GM12801 (cell line): ENCODE data around the gene TOR3A.

Experiments used
- CTCF ChIP-seq: IDR thresholded peaks from one replicate; pipeline ENCODE4 v1.5.1; 2011; ENCODE audit warnings: control low read depth; ENCODE audit not compliant: insufficient read length; ENCODE audit errors: extremely low read depth

The TOR3A gene

DNA sequence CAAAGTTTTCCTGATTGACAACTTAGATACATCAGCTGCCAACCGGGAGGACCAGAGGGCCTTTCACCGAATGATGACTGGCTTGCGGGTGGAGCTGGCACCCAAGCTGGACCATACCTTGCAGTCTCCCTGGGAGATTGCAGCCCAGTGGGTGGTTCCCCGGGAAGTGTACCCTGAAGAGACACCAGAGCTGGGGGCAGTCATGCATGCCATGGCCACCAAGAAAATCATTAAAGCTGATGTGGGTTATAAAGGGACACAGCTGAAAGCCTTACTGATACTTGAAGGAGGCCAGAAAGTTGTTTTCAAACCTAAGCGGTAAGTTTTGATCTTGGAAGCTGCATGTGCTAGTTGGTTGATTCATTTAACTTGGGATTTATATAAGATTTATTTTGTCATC lies 38.0 kb upstream of the TOR3A start:
- TF ChIP-seq CTCF, result no peak

GRCh38 chr1:179046808-179047635 lies 34.8 kb upstream of the TOR3A start:
- no peak for TF ChIP-seq CTCF

GRCh38 chr1:179047636-179047997 lies 34.3 kb upstream of the TOR3A start:
- TF ChIP-seq CTCF, result no peak

DNA sequence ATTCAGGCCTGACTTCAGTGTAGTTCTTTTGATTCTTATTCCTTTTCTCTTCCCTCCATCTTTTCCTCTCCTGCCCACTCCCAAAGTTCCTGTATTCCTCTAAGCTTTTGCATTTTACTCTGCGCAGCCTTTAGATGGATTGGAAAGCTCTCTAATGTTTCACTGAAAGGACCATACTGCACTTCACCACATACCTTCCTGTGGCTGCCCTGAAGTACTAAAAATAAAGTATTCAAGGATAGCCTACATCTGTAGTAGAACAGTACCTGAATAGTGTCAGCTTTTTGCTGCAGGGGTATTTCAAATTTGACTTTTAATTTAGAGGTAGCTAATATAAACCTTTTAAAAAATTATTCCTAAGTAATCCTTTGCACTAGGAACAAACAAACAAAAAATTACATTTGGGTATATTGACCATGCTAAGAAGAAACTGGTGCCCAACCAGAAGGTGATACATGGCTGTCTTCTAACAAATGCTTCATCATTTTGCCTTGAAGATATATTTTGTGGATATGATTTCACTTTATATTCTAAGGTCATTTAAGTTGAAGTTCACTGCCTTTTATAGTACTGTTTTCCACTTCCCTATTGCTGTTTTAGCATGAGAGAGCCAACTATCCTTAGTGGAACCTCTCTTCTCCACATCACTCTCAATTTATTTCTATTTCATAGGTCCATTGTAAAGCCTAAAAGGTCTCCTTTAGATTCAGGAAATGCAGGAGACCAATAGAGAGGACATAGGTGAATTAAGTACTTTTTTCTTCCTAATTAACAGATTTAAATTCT lies 33.3 kb upstream of the TOR3A start:
- TF ChIP-seq CTCF, result no peak

DNA sequence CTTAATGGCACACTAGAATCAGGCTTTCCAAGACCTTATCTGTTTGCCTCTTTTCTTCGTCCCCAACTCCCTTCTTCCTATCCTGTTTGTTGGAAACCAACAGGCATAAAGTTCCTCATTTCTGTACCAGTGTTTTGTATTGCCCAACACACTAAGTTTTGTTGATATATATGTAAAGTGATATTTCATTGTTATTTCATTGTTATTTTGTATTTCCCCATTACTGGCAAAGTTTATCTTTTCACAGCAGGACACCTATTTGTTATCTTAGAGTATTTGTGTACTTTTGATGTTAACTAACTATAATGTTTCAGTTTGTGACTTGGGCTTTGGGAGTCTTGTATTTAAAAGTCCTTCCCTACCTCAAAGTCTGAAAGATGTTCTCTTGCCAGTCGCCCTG lies 29.1 kb upstream of the TOR3A start:
- TF ChIP-seq CTCF, result no peak

DNA sequence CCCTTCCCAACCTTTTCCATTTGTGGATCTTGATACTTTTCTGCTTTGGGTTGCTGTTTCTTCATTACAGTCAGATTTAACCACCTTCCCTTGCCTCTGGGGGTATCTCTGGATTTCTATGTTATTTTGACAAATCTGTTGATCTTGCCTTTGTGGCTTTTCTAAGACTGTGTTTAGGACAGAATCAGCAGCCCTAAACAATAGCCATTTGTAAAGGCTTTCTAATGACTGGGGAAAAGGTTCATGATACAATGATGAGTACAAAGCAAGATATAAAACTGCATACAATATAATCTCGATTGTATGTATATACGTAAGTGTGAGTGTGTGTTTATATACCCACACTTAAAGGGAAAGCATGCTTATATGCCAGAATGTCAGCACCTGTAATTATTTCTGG lies 28.4 kb upstream of the TOR3A start:
- no peak for TF ChIP-seq CTCF

- TF ChIP-seq CTCF, result no peak
Observed at GRCh38 chr1:179055937-179056336, 25.9 kb upstream of the TOR3A start.
